Body of pancreas (tissue), 4 donors: Measurements from ENCODE around the gene GADD45A. TPM values are rescaled to one million over a fixed set of nuclear protein-coding genes. Genes with fewer than 3 reads are reported as not detected.

Source experiments
- ATAC-seq: fragments of 150-250 bp; one replicate; pipeline ENCODE4 v1.9.1; 2016
- DNase-seq, 4 donors: peaks; one replicate each; pipeline ENCODE4 v3.0.0-alpha.2; 2019
- H3K27ac ChIP-seq, 4 donors: fragments of 200-600 bp; sonication (generic); 1 replicate in 3 of 4; 2 replicates in 1 of 4; pipeline versions ENCODE4 v1.5.1 to v1.6.1; 2016 to 2019; ENCODE audit warnings: mild to moderate bottlenecking in 1 of 4, mixed read lengths in 1 of 4, moderate library complexity in 1 of 4
- H3K27me3 ChIP-seq, 2 donors: fragments of 200-600 bp; sonication (generic); one replicate each; pipeline ENCODE4 v1.6.0; 2016; ENCODE audit warnings: mild to moderate bottlenecking in 1 of 2
- H3K36me3 ChIP-seq, 2 donors: fragments of 200-600 bp; sonication (generic); replicated peaks in 1 of 2; 2 replicates each; pipeline ENCODE4 v1.5.1; 2016; ENCODE audit warnings: low read depth in 2 of 2; ENCODE audit not compliant: insufficient read depth in 1 of 2
- H3K4me1 ChIP-seq: fragments of 200-600 bp; sonication (generic); one replicate; pipeline ENCODE4 v1.6.0; 2016
- H3K4me3 ChIP-seq, 2 donors: fragments of 200-600 bp; sonication (generic); 1 replicate in 1 of 2; 2 replicates in 1 of 2; pipeline ENCODE4 v1.5.1; 2016 to 2019
- H3K9me3 ChIP-seq, 3 donors: fragments of 200-600 bp; sonication (generic); 1 replicate in 2 of 3; 2 replicates in 1 of 3; pipeline ENCODE4 v1.5.1; 2016
- CTCF ChIP-seq, 7 experiments: fragments of 450-650 bp in 4 of 7; fragments of 200-600 bp in 3 of 7; sonication (generic) in 3 of 7; IDR thresholded peaks; one replicate each; pipeline ENCODE4 v1.5.1; 2016 to 2019; ENCODE audit warnings: antibody characterized with exemption in 7 of 7
- POLR2A ChIP-seq, 3 donors: fragments of 450-650 bp; IDR thresholded peaks; one replicate each; pipeline ENCODE4 v1.6.1; 2016; ENCODE audit warnings: antibody characterized with exemption in 3 of 3, mild to moderate bottlenecking in 2 of 3
- WGBS, 2 donors: methylation state at CpG; one replicate each; pipeline ENCODE4 v1.1.5; 2017; 5-methylcytosine and 5-hydroxymethylcytosine counted together
- intact Hi-C: fragments of 100-400 bp; cut with DNase I; formaldehyde crosslinking; loops from one replicate; pipeline ENCODE4 v1.15.1; 2023
- total RNA-seq, 2 donors: library from RNA; depleted of rRNA; stranded (reverse); fragments of >200 nt; gene quantifications; one replicate each; pipeline ENCODE4 v1.1.0, GENCODE V29; 2016

Gene GADD45A
- total RNA-seq, 2 donors from 2014 or later, result 18.5 to 28.3 TPM

- no peak overlapping the region for H3K4me3 ChIP-seq
- intact Hi-C loops, result no loop called here
- no peaks in the 10 kb centered on the region for H3K9me3 ChIP-seq
- H3K27me3 ChIP-seq, result no peaks in the 10 kb centered on the region
- H3K27ac ChIP-seq, result no peak overlapping the region
- no peak for DNase-seq
- ATAC-seq, result no peak
- no peaks in the 10 kb centered on the region for H3K36me3 ChIP-seq
- WGBS, 2 donors, result 78 to 87% methylated on average over 6 of the region's 6 CpGs
- H3K4me1 ChIP-seq, result peaks cover 28% of the 10 kb centered on the region
- no peak for TF ChIP-seq CTCF (IDR thresholded peaks at IDR 0.05)
- no peak for TF ChIP-seq POLR2A (IDR thresholded peaks at IDR 0.05)
Observed at GRCh38 chr1:67648582-67649326, 36.2 kb upstream of the GADD45A start.

- no peaks in the 10 kb centered on the region for H3K36me3 ChIP-seq
- DNase-seq (no peak), ATAC-seq (no peak)
- no peak for TF ChIP-seq CTCF (IDR thresholded peaks at IDR 0.05)
- no peak for TF ChIP-seq POLR2A (IDR thresholded peaks at IDR 0.05)
- H3K4me3 ChIP-seq, result no peak overlapping the region
- intact Hi-C loops, result no loop called here
- H3K4me1 ChIP-seq, result peaks cover 27% of the 10 kb centered on the region
- H3K9me3 ChIP-seq, result no peaks in the 10 kb centered on the region
- no peak overlapping the region for H3K27ac ChIP-seq
- H3K27me3 ChIP-seq, result no peaks in the 10 kb centered on the region
Observed at GRCh38 chr1:67650061-67650460, 34.9 kb upstream of the GADD45A start.

GRCh38 chr1:67651031-67651430 lies 34.0 kb upstream of the GADD45A start:
- WGBS, 2 donors, result 77 to 81% methylated on average over 3 of the region's 3 CpGs
- H3K9me3 ChIP-seq, result no peaks in the 10 kb centered on the region
- H3K27me3 ChIP-seq, result no peaks in the 10 kb centered on the region
- no peak overlapping the region for H3K27ac ChIP-seq
- H3K4me1 ChIP-seq, result peaks cover 18% of the 10 kb centered on the region
- TF ChIP-seq CTCF (IDR thresholded peaks at IDR 0.05) (no peak), POLR2A (IDR thresholded peaks at IDR 0.05) (no peak)
- no peaks in the 10 kb centered on the region for H3K36me3 ChIP-seq
- no peak overlapping the region for H3K4me3 ChIP-seq
- DNase-seq (no peak), ATAC-seq (no peak)
- intact Hi-C loops, result no loop called here

GRCh38 chr1:67652800-67653199 lies 32.2 kb upstream of the GADD45A start:
- Histone ChIP-seq H3K27me3 (no peaks in the 10 kb centered on the region), H3K4me3 (no peak overlapping the region), H3K9me3 (no peaks in the 10 kb centered on the region), H3K36me3 (no peaks in the 10 kb centered on the region), H3K4me1 (peaks cover under 1% of the 10 kb centered on the region), H3K27ac (no peak overlapping the region)
- ATAC-seq (peak; percentile 12), DNase-seq (no peak)
- no peak for TF ChIP-seq POLR2A (IDR thresholded peaks at IDR 0.05)
- no peak for TF ChIP-seq CTCF (IDR thresholded peaks at IDR 0.05)
- WGBS, 2 donors, result 82 to 86% methylated on average over 2 of the region's 2 CpGs
- intact Hi-C loops, result no loop called here

GRCh38 chr1:67653304-67653703 lies 31.7 kb upstream of the GADD45A start:
- TF ChIP-seq CTCF (IDR thresholded peaks at IDR 0.05) (no peak), POLR2A (IDR thresholded peaks at IDR 0.05) (no peak)
- Histone ChIP-seq H3K27me3 (no peaks in the 10 kb centered on the region), H3K4me1 (no peaks in the 10 kb centered on the region), H3K36me3 (no peaks in the 10 kb centered on the region), H3K27ac (no peak overlapping the region), H3K4me3 (no peak overlapping the region), H3K9me3 (no peaks in the 10 kb centered on the region)
- intact Hi-C loops, result no loop called here
- ATAC-seq (no peak), DNase-seq (no peak)
